ENCODE data around the gene MOCS2.
A peak's percentile ranks its signal among the peaks of the same experiment; 100 is the strongest.
"Not testable (repeated sequence)": the region's sequence is repeated elsewhere in the genome, so short reads cannot be mapped to it uniquely, and the experiment has no call there.

MOCS2 gene

GRCh38 chr5:53112909-53113308 is 3.4 kb upstream of the MOCS2 start:
- no peak overlapping the region for H3K4me3 ChIP-seq (ENCODE audit: low read length)
- no peak for TF ChIP-seq CTCF (IDR thresholded peaks at IDR 0.05; ENCODE audit: insufficient read depth, low read depth, low read length, missing control alignments)
- no peak for DNase-seq (ENCODE audit: low read depth)

- not testable (repeated sequence) for DNase-seq (ENCODE audit: low read depth); H3K4me3 ChIP-seq (ENCODE audit: low read length)
Observed at GRCh38 chr5:53112307-53112706, 2.8 kb upstream of the MOCS2 start.

GRCh38 chr5:53111139-53111538 is 1.6 kb upstream of the MOCS2 start:
- DNase-seq (ENCODE audit: low read depth), result no peak
- H3K4me3 ChIP-seq (ENCODE audit: low read length), result no peak overlapping the region
- no peak for TF ChIP-seq CTCF (IDR thresholded peaks at IDR 0.05; ENCODE audit: insufficient read depth, low read depth, low read length, missing control alignments)

GRCh38 chr5:53110156-53110555 is 599 bp upstream of the MOCS2 start:
- no peak for TF ChIP-seq CTCF (IDR thresholded peaks at IDR 0.05; ENCODE audit: insufficient read depth, low read depth, low read length, missing control alignments)
- H3K4me3 ChIP-seq (ENCODE audit: low read length), result peak overlapping the region; percentile 93
- no peak for DNase-seq (ENCODE audit: low read depth)

- TF ChIP-seq CTCF (IDR thresholded peaks at IDR 0.05; ENCODE audit: insufficient read depth, low read depth, low read length, missing control alignments), result no peak
- peak; percentile 45 for DNase-seq (ENCODE audit: low read depth)
- H3K4me3 ChIP-seq (ENCODE audit: low read length), result peak overlapping the region; percentile 93
Observed at GRCh38 chr5:53109056-53109442, 508 bp downstream of the MOCS2 start.

- H3K4me3 ChIP-seq (ENCODE audit: low read length), result no peak overlapping the region
- no peak for DNase-seq (ENCODE audit: low read depth)
- no peak for TF ChIP-seq CTCF (IDR thresholded peaks at IDR 0.05; ENCODE audit: insufficient read depth, low read depth, low read length, missing control alignments)
Observed at GRCh38 chr5:53105611-53106300, 3.8 kb downstream of the MOCS2 start.

GRCh38 chr5:53100606-53101005 is 9.0 kb downstream of the MOCS2 start:
- H3K4me3 ChIP-seq (ENCODE audit: low read length), result no peak overlapping the region
- TF ChIP-seq CTCF (IDR thresholded peaks at IDR 0.05; ENCODE audit: insufficient read depth, low read depth, low read length, missing control alignments), result no peak
- peak; percentile 50 for DNase-seq (ENCODE audit: low read depth)

Measured in epithelial cell of esophagus (primary cell).